Kidney epithelial cell (primary cell): Measurements from ENCODE around the gene CCER1. TPM values are rescaled to one million over a fixed set of nuclear protein-coding genes. Genes with fewer than 3 reads are reported as not detected.

Experiments used
- DNase-seq: peaks from one replicate; pipeline ENCODE4 v3.0.0-alpha.2; 2010; ENCODE audit warnings: low read depth
- H3K27me3 ChIP-seq: 2 replicates; pipeline ENCODE4 v1.6.0; 2011; ENCODE audit warnings: low read length; ENCODE audit not compliant: control insufficient read depth, insufficient read depth
- H3K36me3 ChIP-seq: 2 replicates; pipeline ENCODE4 v1.5.1; 2011; ENCODE audit warnings: low read length; ENCODE audit not compliant: control insufficient read depth, insufficient read depth
- H3K4me3 ChIP-seq: 2 replicates; pipeline ENCODE4 v1.5.1; 2011; ENCODE audit warnings: low read depth, mild to moderate bottlenecking, control low read depth, low read length
- CTCF ChIP-seq: IDR thresholded peaks from 2 replicates; pipeline ENCODE4 v1.5.1; 2011; ENCODE audit warnings: mild to moderate bottlenecking, moderate library complexity, low read length, control low read depth, inconsistent platforms; ENCODE audit not compliant: insufficient read depth, poor library complexity, severe bottlenecking
- total RNA-seq: library from RNA; depleted of rRNA; stranded (reverse); fragments of >200 nt; gene quantifications from 2 replicates; pipeline ENCODE4 v1.2.3, GENCODE V29; 2015

The CCER1 gene
- total RNA-seq, 1 donor from 2014 or later, result not detected

GRCh38 chr12:90920222-90920621, 34.8 kb downstream of the CCER1 start:
- no peaks in the 10 kb centered on the region for H3K36me3 ChIP-seq

GRCh38 chr12:90917431-90917830, 37.5 kb downstream of the CCER1 start:
- no peak for TF ChIP-seq CTCF
- H3K36me3 ChIP-seq, result no peaks in the 10 kb centered on the region
- H3K27me3 ChIP-seq, result no peaks in the 10 kb centered on the region
- H3K4me3 ChIP-seq, result no peak overlapping the region
- DNase-seq, result no peak

More at GRCh38 chr12:90920222-90920621, 34.8 kb downstream of the CCER1 start:
- TF ChIP-seq CTCF, result no peak
- Histone ChIP-seq H3K4me3 (no peak overlapping the region), H3K27me3 (no peaks in the 10 kb centered on the region)
- DNase-seq, result no peak

GRCh38 chr12:90916516-90916915, 38.5 kb downstream of the CCER1 start:
- H3K27me3 ChIP-seq, result no peaks in the 10 kb centered on the region
- no peak overlapping the region for H3K4me3 ChIP-seq
- no peak for TF ChIP-seq CTCF
- no peaks in the 10 kb centered on the region for H3K36me3 ChIP-seq
- DNase-seq, result no peak

- Histone ChIP-seq H3K36me3 (no peaks in the 10 kb centered on the region), H3K4me3 (no peak overlapping the region), H3K27me3 (no peaks in the 10 kb centered on the region)
- DNase-seq, result no peak
- TF ChIP-seq CTCF, result no peak
These were observed 39.6 kb downstream of the CCER1 start for GRCh38 chr12:90915353-90915752.

- H3K27me3 ChIP-seq, result no peaks in the 10 kb centered on the region
- no peaks in the 10 kb centered on the region for H3K36me3 ChIP-seq
- no peak for DNase-seq
- TF ChIP-seq CTCF, result no peak
- no peak overlapping the region for H3K4me3 ChIP-seq
These were observed 44.0 kb downstream of the CCER1 start for GRCh38 chr12:90910958-90911357.

- Histone ChIP-seq H3K36me3 (no peaks in the 10 kb centered on the region), H3K4me3 (no peak overlapping the region), H3K27me3 (no peaks in the 10 kb centered on the region)
- no peak for DNase-seq
- TF ChIP-seq CTCF, result peak; percentile 82
These were observed 45.8 kb downstream of the CCER1 start for GRCh38 chr12:90909069-90909770.
